ENCODE data around the gene IPO13. TPM values are rescaled to one million over a fixed set of nuclear protein-coding genes. Genes with fewer than 3 reads are reported as not detected.

The IPO13 gene
- total RNA-seq (10 to 100 TPM; 22.6 to 37.1 TPM), polyA plus RNA-seq (ENCODE audit: insufficient read length in 2 of 2) (10 to 100 TPM; 68.6 to 73.2 TPM)
- long read RNA-seq, donor 1, partial matches to known transcripts = 0 of 7 reads
- long read RNA-seq, donor 1, other reads (novel, unspliced or antisense) = 0 of 7 reads
- long read RNA-seq, donor 2, partial matches to known transcripts = 0 of 2 reads
- long read RNA-seq, donor 2, other reads (novel, unspliced or antisense) = 0 of 2 reads
- long read RNA-seq, donor 3, partial matches to known transcripts = 8 of 10 reads
- long read RNA-seq, donor 3, other reads (novel, unspliced or antisense) = 0 of 10 reads
- long read RNA-seq, donor 4, partial matches to known transcripts = 0 of 2 reads
- long read RNA-seq, donor 4, other reads (novel, unspliced or antisense) = 0 of 2 reads

- peaks cover 21% of the 10 kb centered on the region for H3K36me3 ChIP-seq (ENCODE audit: control insufficient read depth, insufficient read depth, low read length)
- WGBS (ENCODE audit: insufficient coverage) = under 1% methylated on average over 74 of the region's 74 CpGs
- peak; percentile 89 to 98 (median 92) for DNase-seq (ENCODE audit: low read depth in 4 of 6, low spot score in 6 of 6)
- H3K9me3 ChIP-seq (ENCODE audit: control insufficient read depth, insufficient read depth, low read length) = no peaks in the 10 kb centered on the region
- H3K4me3 ChIP-seq (ENCODE audit: low read depth, low read length) = peak within 1 kb of the TSS; percentile 93
- peaks cover 48% of the 10 kb centered on the region for H3K4me1 ChIP-seq (ENCODE audit: control insufficient read depth, insufficient read depth, low read length)
- peak within 1 kb of the TSS; percentile 93 for H3K27ac ChIP-seq (ENCODE audit: low read depth, low read length)
- no peaks in the 10 kb centered on the region for H3K27me3 ChIP-seq (ENCODE audit: control insufficient read depth, insufficient read depth, low read length)
Measured at GRCh38 chr1:43946236-43947060, at the start of gene IPO13. Gene IPO13 (plus strand): TSS chr1:43946950. CDS start chr1:43947601, 651 bp downstream.

GRCh38 chr1:43898981-43899380 is 47.8 kb upstream of the IPO13 start:
- no peaks in the 10 kb centered on the region for H3K27me3 ChIP-seq (ENCODE audit: control insufficient read depth, insufficient read depth, low read length)
- DNase-seq (ENCODE audit: low read depth in 4 of 6, low spot score in 6 of 6) = no peak
- no peak overlapping the region for H3K4me3 ChIP-seq (ENCODE audit: low read depth, low read length)
- H3K27ac ChIP-seq (ENCODE audit: low read depth, low read length) = no peak overlapping the region
- peaks cover 52% of the 10 kb centered on the region for H3K36me3 ChIP-seq (ENCODE audit: control insufficient read depth, insufficient read depth, low read length)
- H3K9me3 ChIP-seq (ENCODE audit: control insufficient read depth, insufficient read depth, low read length) = no peaks in the 10 kb centered on the region
- 97% methylated on average over 12 of the region's 12 CpGs for WGBS (ENCODE audit: insufficient coverage)
- no peaks in the 10 kb centered on the region for H3K4me1 ChIP-seq (ENCODE audit: control insufficient read depth, insufficient read depth, low read length)

- H3K9me3 ChIP-seq (ENCODE audit: control insufficient read depth, insufficient read depth, low read length) = no peaks in the 10 kb centered on the region
- 100% methylated on average over 2 of the region's 3 CpGs for WGBS (ENCODE audit: insufficient coverage)
- DNase-seq (ENCODE audit: low read depth in 4 of 6, low spot score in 6 of 6) = no peak
- H3K27ac ChIP-seq (ENCODE audit: low read depth, low read length) = no peak overlapping the region
- H3K27me3 ChIP-seq (ENCODE audit: control insufficient read depth, insufficient read depth, low read length) = no peaks in the 10 kb centered on the region
- H3K36me3 ChIP-seq (ENCODE audit: control insufficient read depth, insufficient read depth, low read length) = peaks cover 53% of the 10 kb centered on the region
- no peaks in the 10 kb centered on the region for H3K4me1 ChIP-seq (ENCODE audit: control insufficient read depth, insufficient read depth, low read length)
- no peak overlapping the region for H3K4me3 ChIP-seq (ENCODE audit: low read depth, low read length)
Measured at GRCh38 chr1:43900386-43900785, 46.4 kb upstream of the IPO13 start.

- Histone ChIP-seq H3K27me3 (ENCODE audit: control insufficient read depth, insufficient read depth, low read length) (no peaks in the 10 kb centered on the region), H3K36me3 (ENCODE audit: control insufficient read depth, insufficient read depth, low read length) (peaks cover 54% of the 10 kb centered on the region), H3K9me3 (ENCODE audit: control insufficient read depth, insufficient read depth, low read length) (no peaks in the 10 kb centered on the region), H3K4me1 (ENCODE audit: control insufficient read depth, insufficient read depth, low read length) (no peaks in the 10 kb centered on the region), H3K4me3 (ENCODE audit: low read depth, low read length) (no peak overlapping the region), H3K27ac (ENCODE audit: low read depth, low read length) (no peak overlapping the region)
- WGBS (ENCODE audit: insufficient coverage) = 87% methylated on average over 5 of the region's 7 CpGs
- DNase-seq (ENCODE audit: low read depth in 4 of 6, low spot score in 6 of 6) = no peak
Measured at GRCh38 chr1:43901196-43901961, 45.4 kb upstream of the IPO13 start.

- Histone ChIP-seq H3K9me3 (ENCODE audit: control insufficient read depth, insufficient read depth, low read length) (no peaks in the 10 kb centered on the region), H3K27ac (ENCODE audit: low read depth, low read length) (no peak overlapping the region), H3K36me3 (ENCODE audit: control insufficient read depth, insufficient read depth, low read length) (peaks cover 55% of the 10 kb centered on the region), H3K4me3 (ENCODE audit: low read depth, low read length) (no peak overlapping the region), H3K4me1 (ENCODE audit: control insufficient read depth, insufficient read depth, low read length) (no peaks in the 10 kb centered on the region), H3K27me3 (ENCODE audit: control insufficient read depth, insufficient read depth, low read length) (no peaks in the 10 kb centered on the region)
- 92% methylated on average over 3 of the region's 4 CpGs for WGBS (ENCODE audit: insufficient coverage)
- no peak for DNase-seq (ENCODE audit: low read depth in 4 of 6, low spot score in 6 of 6)
Measured at GRCh38 chr1:43902058-43902831, 44.5 kb upstream of the IPO13 start.

- Histone ChIP-seq H3K27ac (ENCODE audit: low read depth, low read length) (no peak overlapping the region), H3K36me3 (ENCODE audit: control insufficient read depth, insufficient read depth, low read length) (peaks cover 29% of the 10 kb centered on the region), H3K27me3 (ENCODE audit: control insufficient read depth, insufficient read depth, low read length) (no peaks in the 10 kb centered on the region), H3K9me3 (ENCODE audit: control insufficient read depth, insufficient read depth, low read length) (no peaks in the 10 kb centered on the region), H3K4me1 (ENCODE audit: control insufficient read depth, insufficient read depth, low read length) (no peaks in the 10 kb centered on the region), H3K4me3 (ENCODE audit: low read depth, low read length) (no peak overlapping the region)
- no peak for DNase-seq (ENCODE audit: low read depth in 4 of 6, low spot score in 6 of 6)
- WGBS (ENCODE audit: insufficient coverage) = 67% methylated on average over 6 of the region's 7 CpGs
Measured at GRCh38 chr1:43904660-43905551, 41.8 kb upstream of the IPO13 start.

GRCh38 chr1:43908226-43908625 is 38.5 kb upstream of the IPO13 start:
- DNase-seq (ENCODE audit: low read depth in 4 of 6, low spot score in 6 of 6) = no peak
- Histone ChIP-seq H3K4me3 (ENCODE audit: low read depth, low read length) (no peak overlapping the region), H3K27ac (ENCODE audit: low read depth, low read length) (no peak overlapping the region), H3K9me3 (ENCODE audit: control insufficient read depth, insufficient read depth, low read length) (no peaks in the 10 kb centered on the region), H3K4me1 (ENCODE audit: control insufficient read depth, insufficient read depth, low read length) (no peaks in the 10 kb centered on the region), H3K36me3 (ENCODE audit: control insufficient read depth, insufficient read depth, low read length) (peaks cover 18% of the 10 kb centered on the region), H3K27me3 (ENCODE audit: control insufficient read depth, insufficient read depth, low read length) (no peaks in the 10 kb centered on the region)
- 100% methylated on average over 1 of the region's 2 CpGs for WGBS (ENCODE audit: insufficient coverage)

- H3K36me3 ChIP-seq (ENCODE audit: control insufficient read depth, insufficient read depth, low read length) = peaks cover 18% of the 10 kb centered on the region
- H3K27me3 ChIP-seq (ENCODE audit: control insufficient read depth, insufficient read depth, low read length) = no peaks in the 10 kb centered on the region
- 93% methylated on average over 3 of the region's 5 CpGs for WGBS (ENCODE audit: insufficient coverage)
- no peaks in the 10 kb centered on the region for H3K9me3 ChIP-seq (ENCODE audit: control insufficient read depth, insufficient read depth, low read length)
- DNase-seq (ENCODE audit: low read depth in 4 of 6, low spot score in 6 of 6) = no peak
- no peak overlapping the region for H3K4me3 ChIP-seq (ENCODE audit: low read depth, low read length)
- H3K27ac ChIP-seq (ENCODE audit: low read depth, low read length) = no peak overlapping the region
- H3K4me1 ChIP-seq (ENCODE audit: control insufficient read depth, insufficient read depth, low read length) = peaks cover 4% of the 10 kb centered on the region
Measured at GRCh38 chr1:43908858-43909257, 37.9 kb upstream of the IPO13 start.

All from spinal cord (tissue), 10 donors.